Right atrium auricular region (tissue), 2 donors: Measurements from ENCODE around the gene SNAP23. TPM values are rescaled to one million over a fixed set of nuclear protein-coding genes. Genes with fewer than 3 reads are reported as not detected.

Experiments used
- DNase-seq: peaks from one replicate; pipeline ENCODE4 v3.0.0-alpha.2; 2019; ENCODE audit warnings: low spot score
- H3K27ac ChIP-seq, 2 donors: fragments of 200-600 bp; sonication (generic); 1 replicate in 1 of 2; 2 replicates in 1 of 2; pipeline ENCODE4 v1.5.1; 2016 to 2019
- H3K27me3 ChIP-seq, 2 donors: fragments of 200-600 bp; sonication (generic); one replicate each; pipeline versions ENCODE4 v1.5.1 to v1.6.0; 2017 to 2019
- H3K36me3 ChIP-seq: fragments of 200-600 bp; sonication (generic); one replicate; pipeline ENCODE4 v1.5.1; 2016
- H3K4me1 ChIP-seq, 2 donors: fragments of 200-600 bp; sonication (generic); one replicate each; pipeline versions ENCODE4 v1.5.1 to v1.6.0; 2017 to 2019
- H3K4me3 ChIP-seq, 2 donors: fragments of 200-600 bp; sonication (generic); 1 replicate in 1 of 2; 2 replicates in 1 of 2; pipeline ENCODE4 v1.5.1; 2017 to 2019; ENCODE audit warnings: mild to moderate bottlenecking in 1 of 2, moderate library complexity in 1 of 2
- H3K9me3 ChIP-seq, 2 donors: fragments of 200-600 bp; sonication (generic); one replicate each; pipeline ENCODE4 v1.5.1; 2019
- CTCF ChIP-seq, 2 donors: fragments of 200-600 bp; sonication (generic); IDR thresholded peaks; one replicate each; pipeline ENCODE4 v1.5.1; 2019; ENCODE audit warnings: antibody characterized with exemption in 2 of 2
- total RNA-seq, 2 donors: library from RNA; depleted of rRNA; stranded (reverse); fragments of >200 nt; gene quantifications; one replicate each; pipeline ENCODE4 v1.1.0, GENCODE V29; 2016

Gene SNAP23
- total RNA-seq, 2 donors from 2014 or later: 37.3 to 38.1 TPM

DNA sequence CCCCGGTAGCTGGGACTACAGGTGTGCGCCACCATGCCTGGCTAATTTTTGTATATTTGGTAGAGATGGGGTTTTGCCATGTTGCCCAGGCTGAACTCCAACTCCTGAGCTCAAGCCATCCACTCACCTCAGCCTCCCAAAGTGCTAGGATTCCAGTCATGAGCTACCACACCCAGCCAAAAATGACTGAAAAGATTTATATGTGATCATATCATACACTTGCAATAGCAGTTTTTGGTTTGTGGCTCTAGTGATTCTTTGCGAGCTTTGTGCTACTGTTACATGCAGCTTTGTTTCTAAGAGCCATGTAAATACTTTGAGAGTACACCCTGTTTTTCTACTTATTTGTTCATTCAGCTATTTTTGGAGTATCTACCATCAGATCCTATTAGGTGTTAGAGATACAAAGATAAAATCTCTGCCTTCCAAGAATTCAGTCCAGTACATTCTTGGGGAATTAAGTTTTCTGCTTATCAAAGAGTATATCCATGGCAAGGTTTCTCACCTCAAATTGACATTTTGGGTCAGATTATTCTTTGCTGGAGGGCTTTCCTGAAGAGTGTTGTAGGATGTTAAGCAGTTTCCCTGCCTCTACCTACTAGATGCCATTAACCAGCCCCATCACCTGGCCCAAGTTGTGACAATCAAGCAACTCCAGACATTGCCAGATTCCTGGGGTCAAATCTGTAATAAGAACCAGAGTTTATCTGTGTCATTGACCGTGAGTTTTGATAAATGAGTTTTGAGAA is 15.0 kb downstream of the SNAP23 start:
- H3K4me3 ChIP-seq: no peak overlapping the region
- no peak for TF ChIP-seq CTCF (IDR thresholded peaks at IDR 0.05)
- H3K9me3 ChIP-seq: no peaks in the 10 kb centered on the region
- H3K36me3 ChIP-seq: peaks cover 24% of the 10 kb centered on the region
- peaks cover 0 to 32% of the 10 kb centered on the region in 2 donors for H3K4me1 ChIP-seq
- DNase-seq: no peak
- no peaks in the 10 kb centered on the region for H3K27me3 ChIP-seq
- peak overlapping the region; percentile 25 to 54 for H3K27ac ChIP-seq

DNA sequence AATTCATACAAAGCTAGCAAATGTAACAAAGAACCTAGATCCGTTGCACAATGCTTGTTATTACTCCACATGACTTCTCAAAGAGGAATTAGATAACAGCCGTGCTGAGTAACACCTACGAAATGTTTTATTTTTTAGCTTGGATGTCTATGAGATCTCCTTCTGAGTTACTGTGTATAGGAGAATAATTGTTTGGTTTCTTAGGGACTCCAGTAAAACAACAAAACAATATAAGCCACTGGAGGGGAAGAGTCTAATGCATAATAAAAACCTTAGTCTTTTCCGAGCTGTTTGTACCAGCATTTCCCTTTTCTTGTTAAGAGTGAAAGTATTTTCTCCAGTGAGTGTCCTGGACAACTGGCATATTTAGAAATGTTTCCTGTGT is 15.6 kb downstream of the SNAP23 start:
- TF ChIP-seq CTCF (IDR thresholded peaks at IDR 0.05): no peak
- Histone ChIP-seq H3K27ac (peak overlapping the region; percentile 25 to 54), H3K9me3 (no peaks in the 10 kb centered on the region), H3K36me3 (peaks cover 28% of the 10 kb centered on the region), H3K4me3 (no peak overlapping the region), H3K27me3 (no peaks in the 10 kb centered on the region), H3K4me1 (peaks cover 0 to 32% of the 10 kb centered on the region in 2 donors)
- DNase-seq: no peak

DNA sequence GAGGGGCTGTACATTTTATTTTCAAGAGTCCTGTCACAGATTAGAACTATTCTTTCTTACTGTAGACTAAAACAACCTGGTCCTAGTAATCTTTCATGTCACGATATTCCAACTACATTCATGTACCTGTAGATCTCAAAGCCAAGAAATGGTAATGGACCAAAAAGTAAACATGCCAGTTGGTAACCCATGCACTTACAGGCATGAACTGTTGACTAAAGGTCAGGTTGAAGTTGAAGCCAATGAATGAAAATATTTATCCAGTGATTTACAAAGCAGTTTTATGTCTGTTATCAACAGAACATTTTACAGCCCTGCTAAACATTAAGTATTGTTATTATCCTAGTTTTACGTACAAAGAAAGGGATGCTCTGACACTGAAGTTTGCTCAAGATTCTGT is 27.9 kb downstream of the SNAP23 start:
- H3K27ac ChIP-seq: no peak overlapping the region
- no peak for DNase-seq
- H3K27me3 ChIP-seq: no peaks in the 10 kb centered on the region

GRCh38 chr15:42528970-42529369 is 33.5 kb downstream of the SNAP23 start:
- Histone ChIP-seq H3K4me3 (no peak overlapping the region), H3K4me1 (no peaks in the 10 kb centered on the region), H3K27me3 (no peaks in the 10 kb centered on the region), H3K9me3 (no peaks in the 10 kb centered on the region), H3K36me3 (peaks cover 17% of the 10 kb centered on the region), H3K27ac (no peak overlapping the region)
- DNase-seq: no peak
- no peak for TF ChIP-seq CTCF (IDR thresholded peaks at IDR 0.05)

More for the DNA sequence above, 27.9 kb downstream of the SNAP23 start:
- no peak for TF ChIP-seq CTCF (IDR thresholded peaks at IDR 0.05)
- Histone ChIP-seq H3K4me3 (no peak overlapping the region), H3K9me3 (no peaks in the 10 kb centered on the region), H3K4me1 (no peaks in the 10 kb centered on the region), H3K36me3 (peaks cover 25% of the 10 kb centered on the region)

DNA sequence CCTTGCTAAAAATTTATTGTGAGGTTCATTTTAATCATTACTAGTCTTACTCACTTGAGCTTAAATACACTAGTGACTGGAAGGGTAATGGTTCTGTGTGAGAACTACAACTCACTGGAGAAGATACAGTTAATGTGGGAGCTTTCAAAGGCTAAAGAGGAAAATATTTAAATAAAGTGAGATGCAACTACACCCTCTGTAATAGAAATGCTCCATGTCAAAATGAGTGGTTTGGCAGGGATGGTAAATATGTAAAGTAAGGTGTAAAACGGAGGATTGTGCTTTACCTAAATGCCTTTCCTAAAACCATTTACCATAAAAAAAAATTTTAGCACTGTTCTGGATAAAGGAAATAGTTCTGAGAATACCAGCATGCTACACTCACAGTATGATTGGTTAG is 37.8 kb downstream of the SNAP23 start:
- Histone ChIP-seq H3K4me1 (no peaks in the 10 kb centered on the region), H3K9me3 (no peaks in the 10 kb centered on the region), H3K27ac (no peak overlapping the region), H3K4me3 (no peak overlapping the region), H3K27me3 (no peaks in the 10 kb centered on the region), H3K36me3 (peaks cover 17% of the 10 kb centered on the region)
- no peak for DNase-seq
- TF ChIP-seq CTCF (IDR thresholded peaks at IDR 0.05): no peak
